Neural cell (in vitro differentiated cells): ENCODE measurements around the gene FSD1L. TPM values are rescaled to one million over a fixed set of nuclear protein-coding genes. Genes with fewer than 3 reads are reported as not detected.
A peak's percentile ranks its signal among the peaks of the same experiment; 100 is the strongest.

Experiments used
- H2AFZ ChIP-seq: fragments of 200-600, 300-800 bp; sonication (generic), shearing (Covaris generic); 2 replicates; pipeline ENCODE4 v1.6.0; 2014; ENCODE audit warnings: low read depth, mild to moderate bottlenecking, antibody characterized with exemption, low read length, moderate library complexity
- H3F3A ChIP-seq: fragments of 200-600 bp; shearing (Covaris generic); 2 replicates; pipeline ENCODE4 v1.6.1; 2016; ENCODE audit warnings: mild to moderate bottlenecking, moderate library complexity, mixed read lengths, antibody characterized with exemption, low read length; ENCODE audit not compliant: insufficient read depth, poor library complexity, severe bottlenecking
- H3K27ac ChIP-seq: fragments of 200-600, 300-800 bp; sonication (generic), shearing (Covaris generic); 2 replicates; pipeline ENCODE4 v1.5.1; 2014; ENCODE audit warnings: mild to moderate bottlenecking, low read length, moderate library complexity
- H3K27me3 ChIP-seq: fragments of 300-800, 200-600 bp; sonication (generic), shearing (Covaris generic); 2 replicates; pipeline ENCODE4 v1.6.0; 2014; ENCODE audit warnings: mild to moderate bottlenecking, low read depth, low read length, moderate library complexity; ENCODE audit not compliant: insufficient read depth
- H3K36me3 ChIP-seq: fragments of 300-800, 200-600 bp; sonication (generic), shearing (Covaris generic); 2 replicates; pipeline ENCODE4 v1.5.1; 2014; ENCODE audit warnings: mild to moderate bottlenecking, antibody characterized with exemption, low read length, moderate library complexity; ENCODE audit not compliant: insufficient read depth
- H3K4me2 ChIP-seq: fragments of 300-800, 200-600 bp; sonication (generic), shearing (Covaris generic); 2 replicates; pipeline ENCODE4 v1.6.0; 2014; ENCODE audit warnings: mild to moderate bottlenecking, low read length
- H3K4me3 ChIP-seq: fragments of 300-800, 200-600 bp; sonication (generic), shearing (Covaris generic); 2 replicates; pipeline ENCODE4 v1.5.1; 2014; ENCODE audit warnings: mild to moderate bottlenecking, low read length, moderate library complexity
- H3K79me2 ChIP-seq: fragments of 200-600 bp; shearing (Covaris generic); replicated peaks from 2 replicates; pipeline ENCODE4 v1.6.0; 2014; ENCODE audit warnings: mild to moderate bottlenecking, low read length, moderate library complexity; ENCODE audit not compliant: insufficient read depth
- H3K9ac ChIP-seq: fragments of 300-800, 200-600 bp; sonication (generic), shearing (Covaris generic); 2 replicates; pipeline ENCODE4 v1.6.1; 2016; ENCODE audit warnings: mild to moderate bottlenecking, low read length, mixed read lengths
- H3K9me2 ChIP-seq: fragments of 200-600 bp; shearing (Covaris generic); 2 replicates; pipeline ENCODE4 v1.6.1; 2016; ENCODE audit warnings: mild to moderate bottlenecking, low read length, mixed read lengths; ENCODE audit not compliant: insufficient read depth
- H3K9me3 ChIP-seq: fragments of 200-600, 300-800 bp; sonication (generic), shearing (Covaris generic); 2 replicates; pipeline ENCODE4 v1.6.1; 2016; ENCODE audit warnings: mild to moderate bottlenecking, mixed run types, low read length, moderate library complexity, mixed read lengths
- H4K20me1 ChIP-seq: fragments of 200-600 bp; shearing (Covaris generic); 2 replicates; pipeline ENCODE4 v1.6.1; 2016; ENCODE audit warnings: mild to moderate bottlenecking, mixed run types; ENCODE audit not compliant: insufficient read depth
- CTCF ChIP-seq: fragments of 450-650 bp; IDR thresholded peaks from 2 replicates; pipeline ENCODE4 v1.5.1; 2014; ENCODE audit warnings: antibody characterized with exemption, mild to moderate bottlenecking, moderate library complexity; ENCODE audit not compliant: poor library complexity, severe bottlenecking
- EP300 ChIP-seq: fragments of 450-650 bp; conservative IDR thresholded peaks from 2 replicates; pipeline ENCODE4 v1.6.1; 2014; ENCODE audit warnings: antibody characterized with exemption, mild to moderate bottlenecking, moderate library complexity; ENCODE audit not compliant: poor library complexity, severe bottlenecking
- EZH2 ChIP-seq: fragments of 200-600, 300-800 bp; shearing (Covaris generic), sonication (generic); IDR thresholded peaks from 2 replicates; pipeline ENCODE4 v1.6.1; 2014; ENCODE audit warnings: antibody characterized with exemption, low read length, borderline replicate concordance, mild to moderate bottlenecking; ENCODE audit not compliant: insufficient read depth, poor library complexity, severe bottlenecking
- MXI1 ChIP-seq: fragments of 450-650 bp; conservative IDR thresholded peaks from 2 replicates; pipeline ENCODE4 v1.6.1; 2014; ENCODE audit warnings: antibody characterized with exemption, mild to moderate bottlenecking; ENCODE audit not compliant: poor library complexity, severe bottlenecking
- POLR2AphosphoS5 ChIP-seq: IDR thresholded peaks from 2 replicates; pipeline ENCODE4 v1.6.1; 2012
- RAD21 ChIP-seq: fragments of 450-650 bp; conservative IDR thresholded peaks from 2 replicates; pipeline ENCODE4 v1.6.1; 2014; ENCODE audit warnings: antibody characterized with exemption, mild to moderate bottlenecking, moderate library complexity
- REST ChIP-seq: IDR thresholded peaks from 2 replicates; pipeline ENCODE4 v1.6.1; 2012; ENCODE audit warnings: borderline replicate concordance
- SMC3 ChIP-seq: fragments of 450-650 bp; conservative IDR thresholded peaks from 2 replicates; pipeline ENCODE4 v1.6.1; 2014; ENCODE audit warnings: antibody characterized with exemption, mild to moderate bottlenecking, moderate library complexity; ENCODE audit not compliant: poor library complexity
- TAF1 ChIP-seq: IDR thresholded peaks from 2 replicates; pipeline ENCODE4 v1.6.1; 2012; ENCODE audit warnings: low read depth
- polyA plus RNA-seq: library from polyadenylated mRNA; depleted of rRNA; stranded (reverse); fragments of >200 nt; gene quantifications from 2 replicates; pipeline ENCODE4 v1.2.3, GENCODE V29; 2014

FSD1L gene
- polyA plus RNA-seq, 1 donor from 2014 or later: 42.8 TPM

DNA sequence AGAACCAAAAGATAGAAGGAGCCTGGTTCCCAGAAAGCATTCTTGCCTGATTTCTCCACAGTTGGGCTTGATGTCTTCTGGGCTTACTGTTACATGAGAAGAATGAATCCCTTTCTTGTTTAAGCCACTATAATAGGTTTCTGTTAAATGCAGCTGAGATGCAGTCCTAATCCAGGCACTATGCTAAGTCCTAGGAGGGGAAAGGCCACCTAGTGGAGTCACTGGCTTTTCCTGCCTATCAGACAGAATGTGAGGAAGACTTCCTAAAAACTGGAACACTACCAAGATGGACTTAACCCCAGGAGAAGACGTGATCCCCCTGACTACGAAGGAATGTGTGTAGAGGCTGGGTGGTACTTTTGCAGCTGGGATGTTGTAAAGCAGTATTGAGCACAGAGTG is 34.3 kb upstream of the FSD1L start:
- Histone ChIP-seq H2AFZ (no peak overlapping the region), H3K9me2 (no peaks in the 10 kb centered on the region), H3K36me3 (no peaks in the 10 kb centered on the region), H3K27ac (no peak overlapping the region), H3K27me3 (no peaks in the 10 kb centered on the region), H3K9me3 (no peaks in the 10 kb centered on the region), H3F3A (no peaks in the 10 kb centered on the region), H3K9ac (no peak overlapping the region), H3K4me3 (no peak overlapping the region), H3K4me2 (no peak overlapping the region), H4K20me1 (no peaks in the 10 kb centered on the region), H3K79me2 (no peaks in the 10 kb centered on the region)
- no peak for TF ChIP-seq MXI1
- TF ChIP-seq EP300: no peak
- TF ChIP-seq REST: no peak
- TF ChIP-seq POLR2AphosphoS5: no peak
- no peak for TF ChIP-seq TAF1
- no peak for TF ChIP-seq EZH2
- no peak for TF ChIP-seq RAD21
- TF ChIP-seq SMC3: peak; percentile 53
- peak; percentile 34 for TF ChIP-seq CTCF

- Histone ChIP-seq H4K20me1 (no peaks in the 10 kb centered on the region), H3K27me3 (no peaks in the 10 kb centered on the region), H3F3A (no peaks in the 10 kb centered on the region), H3K79me2 (no peaks in the 10 kb centered on the region), H3K9me2 (no peaks in the 10 kb centered on the region), H3K4me3 (no peak overlapping the region), H3K27ac (no peak overlapping the region), H3K36me3 (no peaks in the 10 kb centered on the region), H3K4me2 (no peak overlapping the region), H3K9ac (no peak overlapping the region), H3K9me3 (no peaks in the 10 kb centered on the region), H2AFZ (no peak overlapping the region)
- TF ChIP-seq POLR2AphosphoS5 (no peak), MXI1 (no peak), EP300 (no peak), REST (no peak), TAF1 (no peak), CTCF (peak; percentile 95), RAD21 (peak; percentile 98), EZH2 (no peak), SMC3 (peak; percentile 97)
Observed at GRCh38 chr9:105414947-105415661, 32.7 kb upstream of the FSD1L start.
